AG09309 (cell line): ENCODE measurements around the gene HMG20A.

Experiments
- DNase-seq: peaks from one replicate; pipeline ENCODE4 v3.0.0-alpha.2; 2010; ENCODE audit warnings: low read depth
- H3K4me3 ChIP-seq: 2 replicates; pipeline ENCODE4 v1.5.1; 2011; ENCODE audit warnings: mild to moderate bottlenecking, low read depth, low read length, moderate library complexity; ENCODE audit not compliant: control insufficient read depth
- TF ChIP-seq, protein P1 (sequence below): IDR thresholded peaks from 2 replicates; pipeline ENCODE4 v1.5.1; 2011; ENCODE audit warnings: mild to moderate bottlenecking, low read depth, low read length, inconsistent platforms; ENCODE audit not compliant: insufficient read depth, control insufficient read depth; ENCODE audit errors: missing control alignments

Gene HMG20A

DNA sequence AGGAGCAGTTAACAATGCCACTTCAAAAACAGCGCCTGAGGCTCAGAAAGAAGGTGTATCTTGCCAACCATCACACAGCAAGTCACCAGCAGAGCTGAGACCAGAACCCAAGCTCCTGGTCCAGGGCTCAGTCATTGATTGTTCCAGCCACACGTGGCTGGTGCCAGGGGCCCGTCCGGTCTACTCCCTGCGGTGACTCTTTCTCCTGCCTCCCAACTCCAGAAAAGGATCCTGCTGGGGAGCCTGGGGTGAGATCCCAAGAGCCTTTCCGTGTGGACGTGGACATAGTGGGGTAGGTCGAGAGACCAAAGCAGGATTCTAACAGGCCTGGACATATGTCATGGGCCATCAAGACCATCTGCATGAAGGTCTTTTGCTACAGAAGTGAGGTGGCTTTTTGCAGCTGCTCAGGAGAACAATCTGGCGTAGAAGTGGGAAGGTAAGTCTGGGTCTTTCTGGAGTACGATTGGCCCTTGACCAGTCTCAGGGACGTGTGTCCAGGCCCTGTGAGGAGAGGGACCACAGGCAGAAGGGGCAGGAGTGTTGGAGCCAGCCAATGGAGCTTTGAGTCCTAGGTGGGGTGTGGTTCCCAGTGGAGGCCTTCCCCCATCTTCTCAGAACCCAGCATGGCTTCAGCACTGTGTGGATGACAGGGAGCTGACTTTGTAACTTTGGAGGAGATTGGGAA, 105.4 kb downstream of the HMG20A start:
- TF ChIP-seq, protein P1, sequence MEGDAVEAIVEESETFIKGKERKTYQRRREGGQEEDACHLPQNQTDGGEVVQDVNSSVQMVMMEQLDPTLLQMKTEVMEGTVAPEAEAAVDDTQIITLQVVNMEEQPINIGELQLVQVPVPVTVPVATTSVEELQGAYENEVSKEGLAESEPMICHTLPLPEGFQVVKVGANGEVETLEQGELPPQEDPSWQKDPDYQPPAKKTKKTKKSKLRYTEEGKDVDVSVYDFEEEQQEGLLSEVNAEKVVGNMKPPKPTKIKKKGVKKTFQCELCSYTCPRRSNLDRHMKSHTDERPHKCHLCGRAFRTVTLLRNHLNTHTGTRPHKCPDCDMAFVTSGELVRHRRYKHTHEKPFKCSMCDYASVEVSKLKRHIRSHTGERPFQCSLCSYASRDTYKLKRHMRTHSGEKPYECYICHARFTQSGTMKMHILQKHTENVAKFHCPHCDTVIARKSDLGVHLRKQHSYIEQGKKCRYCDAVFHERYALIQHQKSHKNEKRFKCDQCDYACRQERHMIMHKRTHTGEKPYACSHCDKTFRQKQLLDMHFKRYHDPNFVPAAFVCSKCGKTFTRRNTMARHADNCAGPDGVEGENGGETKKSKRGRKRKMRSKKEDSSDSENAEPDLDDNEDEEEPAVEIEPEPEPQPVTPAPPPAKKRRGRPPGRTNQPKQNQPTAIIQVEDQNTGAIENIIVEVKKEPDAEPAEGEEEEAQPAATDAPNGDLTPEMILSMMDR, result no peak
- no peak for DNase-seq
- no peak overlapping the region for H3K4me3 ChIP-seq

DNA sequence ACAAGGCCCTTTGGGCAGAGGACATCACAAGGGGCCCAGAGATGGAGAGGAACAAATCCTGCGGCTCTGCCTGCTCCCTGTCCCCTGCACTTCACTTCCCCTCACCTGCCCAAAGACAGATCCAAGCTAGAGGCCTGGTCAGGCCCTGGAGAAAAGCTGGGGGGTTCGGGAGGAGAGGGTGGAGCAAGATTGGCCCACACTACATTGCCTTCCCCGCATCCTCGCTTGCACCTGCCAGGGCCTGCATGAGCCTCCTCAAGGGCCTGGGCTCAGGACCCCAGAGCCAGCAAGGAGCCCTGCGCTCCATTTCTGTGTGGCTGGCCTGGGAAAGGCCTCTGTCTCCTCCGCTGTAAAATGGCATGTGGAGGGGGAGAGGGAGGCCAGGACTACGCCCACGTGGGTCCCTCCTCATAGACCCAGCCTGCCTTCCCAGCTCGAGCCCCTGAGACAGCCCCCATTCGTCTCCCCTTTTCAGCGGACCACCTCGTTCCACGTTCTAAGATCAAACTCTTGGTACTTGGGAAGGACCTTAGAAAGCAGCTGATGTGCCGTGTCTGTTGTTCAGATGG, 106.0 kb downstream of the HMG20A start:
- DNase-seq, result no peak
- TF ChIP-seq, protein P1, result no peak
- H3K4me3 ChIP-seq, result no peak overlapping the region

DNA sequence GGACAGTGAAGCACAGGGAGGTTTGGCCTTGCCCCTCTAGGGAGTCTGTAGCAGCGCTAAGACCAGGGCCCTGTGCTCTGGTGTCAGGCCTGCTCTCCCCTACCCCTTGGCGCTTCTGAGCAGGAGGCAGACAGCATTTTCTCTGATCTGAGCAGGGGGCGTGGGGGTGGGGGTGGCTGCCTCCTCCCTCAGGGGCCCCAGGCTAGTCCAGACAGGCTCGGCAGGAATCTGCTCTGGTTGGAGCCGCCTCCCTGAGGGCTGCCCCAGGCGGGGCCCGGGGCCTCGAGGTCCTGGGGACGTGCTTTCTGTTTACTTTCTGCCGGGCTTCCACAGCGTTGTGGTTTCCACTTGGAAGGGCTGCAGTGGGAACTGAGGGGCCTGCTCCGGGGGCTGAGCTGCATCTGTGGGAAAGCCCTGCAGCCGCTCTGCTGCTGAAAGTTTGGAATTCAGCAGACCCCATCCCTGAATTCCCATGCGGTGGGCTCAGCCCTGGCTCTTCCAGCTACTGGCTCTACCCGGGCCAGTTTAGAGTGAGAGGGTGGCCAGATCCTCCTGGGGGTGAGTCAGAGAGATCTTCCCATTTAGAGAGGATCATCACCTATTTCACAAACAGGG, 106.6 kb downstream of the HMG20A start:
- TF ChIP-seq, protein P1, result no peak
- H3K4me3 ChIP-seq, result no peak overlapping the region
- DNase-seq, result no peak

DNA sequence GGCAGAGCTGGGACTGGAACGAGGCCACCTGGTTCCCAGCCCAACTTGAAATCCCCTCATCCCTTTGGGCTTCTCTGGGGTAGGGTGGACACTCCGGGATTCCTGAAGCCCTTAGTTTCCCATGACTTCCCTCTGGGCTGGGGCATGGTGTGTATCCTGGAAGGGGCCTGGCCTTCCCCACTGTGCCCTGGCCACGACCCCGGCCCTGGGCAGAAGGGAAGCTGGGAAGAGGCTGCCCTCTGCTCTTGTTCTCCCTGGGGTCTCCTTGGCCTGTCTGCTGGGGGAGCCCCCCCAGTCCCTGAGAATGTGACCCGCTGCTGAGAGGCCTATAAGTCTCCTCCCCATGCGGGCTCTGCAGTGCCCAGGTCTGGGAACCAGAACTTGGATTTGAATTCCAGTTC, 107.1 kb downstream of the HMG20A start:
- no peak for DNase-seq
- TF ChIP-seq, protein P1, result no peak
- H3K4me3 ChIP-seq, result no peak overlapping the region

DNA sequence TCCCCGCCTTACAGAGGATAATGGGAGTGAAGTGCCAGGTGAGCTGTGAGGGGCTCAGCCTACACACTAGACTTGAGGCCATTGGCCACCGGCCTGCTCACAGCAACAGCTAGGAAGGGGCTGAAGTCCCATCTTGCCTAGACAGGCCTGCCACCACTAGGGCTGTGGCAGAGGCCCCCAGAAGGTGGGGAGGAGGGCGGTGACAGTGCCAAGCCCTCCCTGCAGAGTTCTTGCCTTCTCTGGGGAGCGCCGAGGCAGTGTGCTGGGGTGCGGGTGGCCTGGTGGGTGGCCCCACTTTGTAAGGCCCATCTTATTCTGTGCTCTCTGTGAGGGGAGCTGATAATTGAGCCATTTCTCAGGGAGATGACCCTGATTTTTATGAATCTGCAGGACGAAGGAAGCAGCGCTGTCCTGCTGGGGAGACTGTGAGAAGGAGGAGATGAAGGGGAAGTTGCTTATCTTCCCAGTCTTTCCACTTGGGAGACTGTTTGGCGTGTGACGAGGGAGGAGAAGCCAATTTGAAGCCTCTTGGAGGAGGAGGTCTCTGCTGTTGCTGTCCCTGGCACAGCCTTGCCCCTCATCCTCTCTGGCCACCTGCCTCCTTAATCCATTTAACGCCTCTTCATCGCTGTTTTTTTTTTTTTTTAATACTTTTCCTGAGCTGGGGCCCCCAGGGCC, 107.7 kb downstream of the HMG20A start:
- no peak overlapping the region for H3K4me3 ChIP-seq
- TF ChIP-seq, protein P1, result no peak
- no peak for DNase-seq

DNA sequence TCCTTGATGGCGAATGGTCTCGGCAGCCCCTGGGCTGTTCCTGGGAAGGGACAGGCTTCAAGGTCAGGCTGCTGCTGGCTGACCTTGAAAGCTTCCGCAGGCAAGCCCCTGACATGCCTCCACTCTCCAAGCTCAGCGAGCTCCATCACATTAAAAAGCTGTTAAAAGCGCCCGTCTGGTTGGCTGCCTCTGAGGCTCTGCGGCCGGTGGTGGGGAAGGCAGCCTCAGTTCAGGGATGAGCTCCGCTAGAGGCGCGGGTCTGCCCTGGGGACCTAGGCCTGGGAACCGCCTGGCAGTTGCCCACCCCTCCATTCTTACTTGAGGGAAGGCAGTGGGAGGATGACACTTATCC, 108.3 kb downstream of the HMG20A start:
- no peak for DNase-seq
- TF ChIP-seq, protein P1, result no peak
- no peak overlapping the region for H3K4me3 ChIP-seq
